Smooth muscle cell (in vitro differentiated cells): ENCODE data around the gene F3. TPM values are rescaled to one million over a fixed set of nuclear protein-coding genes. Genes with fewer than 3 reads are reported as not detected.

Source experiments
- DNase-seq: peaks from one replicate; lab custom pipeline; 2025; ENCODE audit not compliant: unreplicated experiment; lab: John Stamatoyannopoulos, UW
- H2AFZ ChIP-seq: fragments of 200-600 bp; sonication (generic); 2 replicates; pipeline ENCODE4 v1.6.0; 2016; ENCODE audit warnings: antibody characterized with exemption, low read depth, mild to moderate bottlenecking
- H3F3A ChIP-seq: fragments of 200-600 bp; sonication (generic); 2 replicates; pipeline ENCODE4 v1.6.0; 2017; ENCODE audit warnings: antibody characterized with exemption, low read depth
- H3K27ac ChIP-seq: fragments of 200-600 bp; sonication (generic); 2 replicates; pipeline ENCODE4 v1.5.1; 2016; ENCODE audit warnings: low read depth, mild to moderate bottlenecking
- H3K27me3 ChIP-seq: fragments of 200-600 bp; sonication (generic); 2 replicates; pipeline ENCODE4 v1.6.1; 2016; ENCODE audit warnings: low read depth, mild to moderate bottlenecking
- H3K36me3 ChIP-seq: fragments of 200-600 bp; sonication (generic); 2 replicates; pipeline ENCODE4 v1.5.1; 2016; ENCODE audit warnings: low read depth
- H3K4me1 ChIP-seq: fragments of 200-600 bp; sonication (generic); 2 replicates; pipeline ENCODE4 v1.5.1; 2016; ENCODE audit warnings: low read depth
- H3K4me2 ChIP-seq: fragments of 200-600 bp; sonication (generic); 2 replicates; pipeline ENCODE4 v1.6.0; 2016; ENCODE audit warnings: mild to moderate bottlenecking
- H3K4me3 ChIP-seq: fragments of 200-600 bp; sonication (generic); 2 replicates; pipeline ENCODE4 v1.5.1; 2016; ENCODE audit warnings: mild to moderate bottlenecking
- H3K79me2 ChIP-seq: fragments of 200-600 bp; sonication (generic); 2 replicates; pipeline ENCODE4 v1.6.0; 2016; ENCODE audit warnings: low read depth, mild to moderate bottlenecking
- H3K9ac ChIP-seq: fragments of 200-600 bp; sonication (generic); 2 replicates; pipeline ENCODE4 v1.6.0; 2016; ENCODE audit warnings: low read depth
- H3K9me3 ChIP-seq: fragments of 200-600 bp; sonication (generic); replicated peaks from 2 replicates; pipeline ENCODE4 v1.5.1; 2016; ENCODE audit warnings: low read depth
- H4K20me1 ChIP-seq: fragments of 200-600 bp; sonication (generic); 2 replicates; pipeline ENCODE4 v1.6.0; 2016; ENCODE audit warnings: low read depth
- CTCF ChIP-seq: fragments of 200-600 bp; sonication (generic); IDR thresholded peaks from 2 replicates; pipeline ENCODE4 v1.5.1; 2017; ENCODE audit warnings: borderline replicate concordance, mild to moderate bottlenecking, antibody characterized with exemption; ENCODE audit not compliant: insufficient read depth, poor library complexity, severe bottlenecking
- WGBS: methylation state at CpG from one replicate; pipeline ENCODE4 v1.1.7; 2016; ENCODE audit warnings: low lambda C conversion rate; 5-methylcytosine and 5-hydroxymethylcytosine counted together
- polyA plus RNA-seq: library from polyadenylated mRNA; unstranded; fragments of >200 nt; fragmentation: Nextera tagmentation; extraction: Ambion mirVana; gene quantifications from 2 replicates; pipeline ENCODE4 v1.2.1, GENCODE V29; 2016
- total RNA-seq: library from RNA; depleted of rRNA; stranded (reverse); fragments of >200 nt; gene quantifications from 2 replicates; pipeline ENCODE4 v1.2.3, GENCODE V29; 2014

F3 gene
- total and polyA plus RNA-seq, 2 experiments from 2014 or later, result 287 to 338 TPM

GRCh38 chr1:94515296-94515947, 26.1 kb downstream of the F3 start:
- H3K36me3 ChIP-seq, result no peaks in the 10 kb centered on the region
- H3K27ac ChIP-seq, result no peak overlapping the region
- WGBS, result 77% methylated on average over 1 of the region's 1 CpG
- H3K27me3 ChIP-seq, result no peaks in the 10 kb centered on the region
- H2AFZ ChIP-seq, result no peak overlapping the region
- TF ChIP-seq CTCF, result no peak
- H4K20me1 ChIP-seq, result no peaks in the 10 kb centered on the region
- no peaks in the 10 kb centered on the region for H3K4me1 ChIP-seq
- H3K9ac ChIP-seq, result no peak overlapping the region
- no peak overlapping the region for H3K4me2 ChIP-seq
- no peaks in the 10 kb centered on the region for H3K9me3 ChIP-seq
- DNase-seq, result no peak
- no peak overlapping the region for H3K4me3 ChIP-seq
- H3F3A ChIP-seq, result no peaks in the 10 kb centered on the region
- H3K79me2 ChIP-seq, result no peaks in the 10 kb centered on the region

GRCh38 chr1:94514095-94514727, 27.3 kb downstream of the F3 start:
- Histone ChIP-seq H4K20me1 (no peaks in the 10 kb centered on the region), H3K27ac (no peak overlapping the region), H3K9ac (no peak overlapping the region), H3K4me2 (no peak overlapping the region), H3K4me3 (no peak overlapping the region), H3K79me2 (no peaks in the 10 kb centered on the region), H2AFZ (no peak overlapping the region), H3K36me3 (no peaks in the 10 kb centered on the region), H3F3A (no peaks in the 10 kb centered on the region), H3K27me3 (no peaks in the 10 kb centered on the region), H3K9me3 (no peaks in the 10 kb centered on the region), H3K4me1 (no peaks in the 10 kb centered on the region)
- peak; percentile 65 for TF ChIP-seq CTCF
- WGBS, result 80% methylated on average over 2 of the region's 2 CpGs
- no peak for DNase-seq

- no peaks in the 10 kb centered on the region for H3K27me3 ChIP-seq
- H3K9ac ChIP-seq, result no peak overlapping the region
- H3K4me1 ChIP-seq, result no peaks in the 10 kb centered on the region
- no peak overlapping the region for H2AFZ ChIP-seq
- no peak overlapping the region for H3K4me2 ChIP-seq
- no peaks in the 10 kb centered on the region for H3K79me2 ChIP-seq
- no peak overlapping the region for H3K4me3 ChIP-seq
- WGBS, result 95% methylated on average over 2 of the region's 2 CpGs
- H3K9me3 ChIP-seq, result no peaks in the 10 kb centered on the region
- H3K36me3 ChIP-seq, result no peaks in the 10 kb centered on the region
- H3F3A ChIP-seq, result no peaks in the 10 kb centered on the region
- H3K27ac ChIP-seq, result no peak overlapping the region
- H4K20me1 ChIP-seq, result no peaks in the 10 kb centered on the region
- no peak for DNase-seq
- no peak for TF ChIP-seq CTCF
Observed at GRCh38 chr1:94512816-94513215, 28.7 kb downstream of the F3 start.

- Histone ChIP-seq H3K4me3 (no peak overlapping the region), H4K20me1 (no peaks in the 10 kb centered on the region), H3K27me3 (no peaks in the 10 kb centered on the region), H3K9me3 (no peaks in the 10 kb centered on the region), H3K27ac (no peak overlapping the region), H3F3A (no peaks in the 10 kb centered on the region), H3K9ac (no peak overlapping the region), H3K79me2 (no peaks in the 10 kb centered on the region), H2AFZ (no peak overlapping the region), H3K4me2 (no peak overlapping the region), H3K36me3 (peaks cover 10% of the 10 kb centered on the region), H3K4me1 (no peaks in the 10 kb centered on the region)
- no peak for TF ChIP-seq CTCF
- WGBS, result 100% methylated on average over 1 of the region's 1 CpG
- DNase-seq, result no peak
Observed at GRCh38 chr1:94504601-94505000, 37.0 kb downstream of the F3 start.
